ENCODE data around the gene HCCS.

Gene HCCS

GRCh38 chrX:11103751-11104150, 7.4 kb upstream of the HCCS start:
- Histone ChIP-seq H3K4me2 (ENCODE audit: low read length) (no peak overlapping the region), H3K79me2 (ENCODE audit: insufficient read depth, low read length) (no peaks in the 10 kb centered on the region), H3K36me3 (ENCODE audit: insufficient read depth, low read length) (no peaks in the 10 kb centered on the region), H3K27ac (ENCODE audit: low read depth, low read length, poor library complexity, severe bottlenecking) (no peak overlapping the region), H3F3A (ENCODE audit: insufficient read depth, low read length) (no peaks in the 10 kb centered on the region), H3K4me1 (ENCODE audit: insufficient read depth, low read length, severe bottlenecking) (no peaks in the 10 kb centered on the region), H4K20me1 (ENCODE audit: insufficient read depth, low read length) (no peaks in the 10 kb centered on the region), H3K9me3 (ENCODE audit: low read length) (no peaks in the 10 kb centered on the region), H3K4me3 (ENCODE audit: low read depth, low read length, poor library complexity, severe bottlenecking) (no peak overlapping the region), H3K9ac (ENCODE audit: low read length) (no peak overlapping the region), H2AFZ (ENCODE audit: low read length) (no peak overlapping the region), H3K27me3 (ENCODE audit: insufficient read depth, low read length) (no peaks in the 10 kb centered on the region), H3K9me2 (ENCODE audit: low read depth, low read length) (no peaks in the 10 kb centered on the region)
- TF ChIP-seq EZH2 (IDR thresholded peaks at IDR 0.05; ENCODE audit: borderline replicate concordance, low read length) (no peak), CTCF (IDR thresholded peaks at IDR 0.05; ENCODE audit: low read length) (no peak)

GRCh38 chrX:11105080-11105479, 6.1 kb upstream of the HCCS start:
- no peaks in the 10 kb centered on the region for H3K9me3 ChIP-seq (ENCODE audit: low read length)
- no peaks in the 10 kb centered on the region for H3K79me2 ChIP-seq (ENCODE audit: insufficient read depth, low read length)
- no peak overlapping the region for H3K4me2 ChIP-seq (ENCODE audit: low read length)
- no peak overlapping the region for H3K4me3 ChIP-seq (ENCODE audit: low read depth, low read length, poor library complexity, severe bottlenecking)
- H3K4me1 ChIP-seq (ENCODE audit: insufficient read depth, low read length, severe bottlenecking): peaks cover 3% of the 10 kb centered on the region
- TF ChIP-seq CTCF (IDR thresholded peaks at IDR 0.05; ENCODE audit: low read length): no peak
- no peak for TF ChIP-seq EZH2 (IDR thresholded peaks at IDR 0.05; ENCODE audit: borderline replicate concordance, low read length)
- no peaks in the 10 kb centered on the region for H3K36me3 ChIP-seq (ENCODE audit: insufficient read depth, low read length)
- H3K27me3 ChIP-seq (ENCODE audit: insufficient read depth, low read length): no peaks in the 10 kb centered on the region
- no peaks in the 10 kb centered on the region for H4K20me1 ChIP-seq (ENCODE audit: insufficient read depth, low read length)
- no peak overlapping the region for H2AFZ ChIP-seq (ENCODE audit: low read length)
- H3K9ac ChIP-seq (ENCODE audit: low read length): no peak overlapping the region
- no peaks in the 10 kb centered on the region for H3K9me2 ChIP-seq (ENCODE audit: low read depth, low read length)
- H3K27ac ChIP-seq (ENCODE audit: low read depth, low read length, poor library complexity, severe bottlenecking): no peak overlapping the region
- no peaks in the 10 kb centered on the region for H3F3A ChIP-seq (ENCODE audit: insufficient read depth, low read length)

- Histone ChIP-seq H4K20me1 (ENCODE audit: insufficient read depth, low read length) (no peaks in the 10 kb centered on the region), H3K27me3 (ENCODE audit: insufficient read depth, low read length) (no peaks in the 10 kb centered on the region), H3K4me2 (ENCODE audit: low read length) (no peak overlapping the region), H2AFZ (ENCODE audit: low read length) (no peak overlapping the region), H3K79me2 (ENCODE audit: insufficient read depth, low read length) (no peaks in the 10 kb centered on the region), H3K27ac (ENCODE audit: low read depth, low read length, poor library complexity, severe bottlenecking) (no peak overlapping the region), H3K4me3 (ENCODE audit: low read depth, low read length, poor library complexity, severe bottlenecking) (no peak overlapping the region), H3K4me1 (ENCODE audit: insufficient read depth, low read length, severe bottlenecking) (peaks cover 25% of the 10 kb centered on the region), H3F3A (ENCODE audit: insufficient read depth, low read length) (no peaks in the 10 kb centered on the region), H3K9me3 (ENCODE audit: low read length) (no peaks in the 10 kb centered on the region), H3K9ac (ENCODE audit: low read length) (no peak overlapping the region), H3K36me3 (ENCODE audit: insufficient read depth, low read length) (no peaks in the 10 kb centered on the region; the same call in 1 of the 2 replicates), H3K9me2 (ENCODE audit: low read depth, low read length) (no peaks in the 10 kb centered on the region)
- TF ChIP-seq EZH2 (IDR thresholded peaks at IDR 0.05; ENCODE audit: borderline replicate concordance, low read length) (no peak), CTCF (IDR thresholded peaks at IDR 0.05; ENCODE audit: low read length) (no peak)
Measured at GRCh38 chrX:11108253-11108941, 2.7 kb upstream of the HCCS start.

All from OCI-LY1 (cell line).